Gastrocnemius medialis (tissue), 4 donors: Measurements from ENCODE around the gene SLC7A14. TPM values are rescaled to one million over a fixed set of nuclear protein-coding genes. Genes with fewer than 3 reads are reported as not detected.

Source experiments
- ATAC-seq, 2 donors: fragments of 150-250 bp; one replicate each; pipeline ENCODE4 v1.9.1; 2016
- DNase-seq, 2 donors: peaks; one replicate each; pipeline ENCODE4 v3.0.0-alpha.2; 2019
- H3K27ac ChIP-seq, 4 donors: fragments of 200-600 bp; sonication (generic); 1 replicate in 1 of 4; 2 replicates in 3 of 4; pipeline ENCODE4 v1.5.1; 2016 to 2018; ENCODE audit warnings: mild to moderate bottlenecking in 2 of 4, moderate library complexity in 1 of 4
- H3K27me3 ChIP-seq, 3 donors: fragments of 200-600 bp; sonication (generic) in 2 of 3; 1 replicate in 1 of 3; 2 replicates in 2 of 3; pipeline versions ENCODE4 v1.5.1 to v1.6.0; 2016 to 2019; ENCODE audit warnings: mild to moderate bottlenecking in 1 of 3, moderate library complexity in 1 of 3
- H3K36me3 ChIP-seq, 2 donors: fragments of 200-600 bp; sonication (generic) in 1 of 2; one replicate each; pipeline ENCODE4 v1.5.1; 2017 to 2018
- H3K4me1 ChIP-seq, 2 donors: fragments of 200-600 bp; sonication (generic) in 1 of 2; one replicate each; pipeline ENCODE4 v1.5.1; 2016 to 2017; ENCODE audit warnings: mild to moderate bottlenecking in 2 of 2
- H3K4me3 ChIP-seq, 4 donors: fragments of 200-600 bp; sonication (generic) in 3 of 4; 1 replicate in 1 of 4; 2 replicates in 3 of 4; pipeline ENCODE4 v1.5.1; 2016 to 2019; ENCODE audit warnings: mild to moderate bottlenecking in 2 of 4
- H3K9me3 ChIP-seq, 3 donors: fragments of 200-600 bp; sonication (generic) in 2 of 3; 1 replicate in 1 of 3; 2 replicates in 2 of 3; pipeline ENCODE4 v1.5.1; 2016 to 2019
- POLR2A ChIP-seq, 2 donors: fragments of 450-650 bp; IDR thresholded peaks; one replicate each; pipeline ENCODE4 v1.6.1; 2017; ENCODE audit warnings: antibody characterized with exemption in 2 of 2, mild to moderate bottlenecking in 2 of 2, moderate library complexity in 2 of 2
- in situ Hi-C, 4 donors: fragments of 200-750 bp; cut with MboI; loops; one replicate each; pipeline versions ENCODE4 v1.15.0 to v1.8.0; 2017; ENCODE audit warnings: low sequenced_read_pairs in 4 of 4
- intact Hi-C: fragments of 100-400 bp; cut with DNase I; formaldehyde crosslinking; loops from one replicate; pipeline ENCODE4 v1.15.1; 2023; ENCODE audit warnings: low total_unique reads
- microRNA-seq, 2 donors: library from miRNA; unstranded; fragments of <30 nt; microRNA quantifications; one replicate each; pipeline ENCODE4, GENCODE V29; 2016; ENCODE audit warnings: borderline replicate concordance in 2 of 2
- total RNA-seq, 4 donors: library from RNA; depleted of rRNA; stranded (reverse); fragments of >200 nt; gene quantifications; one replicate each; pipeline versions ENCODE4 v1.1.0 to v1.2.3, GENCODE V29; 2016
- TF ChIP-seq, protein P1 (sequence below), 5 experiments: fragments of 450-650 bp in 3 of 5; fragments of 200-600 bp in 2 of 5; sonication (generic) in 2 of 5; IDR thresholded peaks in 4 of 5; conservative IDR thresholded peaks in 1 of 5; 1 replicate in 4 of 5; 2 replicates in 1 of 5; pipeline ENCODE4 v1.5.1; 2016 to 2019; ENCODE audit warnings: antibody characterized with exemption in 5 of 5, mild to moderate bottlenecking in 3 of 5, moderate library complexity in 3 of 5

SLC7A14 gene
- total RNA-seq, 4 donors from 2014 or later, result 0.02 TPM; not detected in 3

DNA sequence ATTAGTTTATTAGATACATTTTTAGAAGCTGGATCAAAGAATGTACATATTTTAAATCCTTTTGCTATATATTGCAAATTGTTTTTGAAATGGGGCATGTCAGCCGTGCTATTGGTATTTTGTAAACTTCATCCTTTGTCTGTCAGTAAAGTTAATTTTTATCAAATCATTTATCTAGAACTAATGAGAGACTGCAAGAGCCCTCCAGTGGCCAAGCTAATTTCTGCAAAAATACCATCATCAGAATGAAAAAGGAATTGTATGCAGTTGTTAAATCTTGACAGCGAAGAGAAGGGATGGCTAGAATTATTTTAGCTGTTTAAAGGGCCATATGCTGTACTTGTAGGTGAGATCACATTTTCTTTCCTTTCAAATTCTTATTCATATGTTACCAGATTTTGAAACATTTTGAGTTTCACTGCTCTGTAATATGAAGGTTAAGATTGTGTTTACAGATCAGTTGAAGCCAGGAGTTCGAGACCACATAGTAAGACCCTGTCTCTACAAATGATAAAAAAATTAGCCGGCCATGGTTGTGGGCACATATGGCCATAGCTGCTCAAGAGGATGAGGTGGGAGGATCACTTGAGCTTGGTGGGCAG, 175.3 kb downstream of the SLC7A14 start:
- ATAC-seq (no peak), DNase-seq (no peak)
- H3K4me3 ChIP-seq, result no peak overlapping the region
- H3K9me3 ChIP-seq, result no peaks in the 10 kb centered on the region
- H3K36me3 ChIP-seq, result no peaks in the 10 kb centered on the region
- no peak overlapping the region for H3K27ac ChIP-seq
- peaks cover 0 to 1% (median 0%) of the 10 kb centered on the region in 3 donors for H3K27me3 ChIP-seq
- in situ Hi-C loops, result loop anchor here (5.0 to 25.0 kb wide), 6 partner anchors 96 to 404 kb away; no protein-coding TSS in a partner anchor
- intact Hi-C loops, result loop anchor here (1.0 to 5.0 kb wide), 3 partner anchors 53 to 398 kb away; partner anchors contain the start of gene SKIL
- TF ChIP-seq, protein P1, sequence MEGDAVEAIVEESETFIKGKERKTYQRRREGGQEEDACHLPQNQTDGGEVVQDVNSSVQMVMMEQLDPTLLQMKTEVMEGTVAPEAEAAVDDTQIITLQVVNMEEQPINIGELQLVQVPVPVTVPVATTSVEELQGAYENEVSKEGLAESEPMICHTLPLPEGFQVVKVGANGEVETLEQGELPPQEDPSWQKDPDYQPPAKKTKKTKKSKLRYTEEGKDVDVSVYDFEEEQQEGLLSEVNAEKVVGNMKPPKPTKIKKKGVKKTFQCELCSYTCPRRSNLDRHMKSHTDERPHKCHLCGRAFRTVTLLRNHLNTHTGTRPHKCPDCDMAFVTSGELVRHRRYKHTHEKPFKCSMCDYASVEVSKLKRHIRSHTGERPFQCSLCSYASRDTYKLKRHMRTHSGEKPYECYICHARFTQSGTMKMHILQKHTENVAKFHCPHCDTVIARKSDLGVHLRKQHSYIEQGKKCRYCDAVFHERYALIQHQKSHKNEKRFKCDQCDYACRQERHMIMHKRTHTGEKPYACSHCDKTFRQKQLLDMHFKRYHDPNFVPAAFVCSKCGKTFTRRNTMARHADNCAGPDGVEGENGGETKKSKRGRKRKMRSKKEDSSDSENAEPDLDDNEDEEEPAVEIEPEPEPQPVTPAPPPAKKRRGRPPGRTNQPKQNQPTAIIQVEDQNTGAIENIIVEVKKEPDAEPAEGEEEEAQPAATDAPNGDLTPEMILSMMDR (IDR thresholded peaks at IDR 0.05 in 4 of 5, conservative IDR thresholded peaks at IDR 0.05 in 1 of 5), result peak in 4 of 5 experiments; percentile 18 to 59 (median 38)
- no peak for TF ChIP-seq POLR2A (IDR thresholded peaks at IDR 0.05)
- no peaks in the 10 kb centered on the region for H3K4me1 ChIP-seq

Small RNA genes lying within 50 kb of the gene (microRNA-seq; reads per million reads assigned to microRNA genes)
- 0 reads per million in 2 donors for gene MIR6828

Other genes with a start within 250 kb of the SLC7A14 start
- 10 to 100 TPM; 26.7 to 45.1 (median 29.4) TPM for gene SKIL, start 228.4 kb downstream of the SLC7A14 start, total RNA-seq
- 1 to 10 TPM in 2 of 4 donors, under 1 TPM in 2; 0.53 to 2.7 (median 1.4) TPM for gene CLDN11, start 167.2 kb downstream of the SLC7A14 start, total RNA-seq